ENCODE data around the gene OR5W2. TPM values are rescaled to one million over a fixed set of nuclear protein-coding genes. Genes with fewer than 3 reads are reported as not detected.

Gene OR5W2
- total RNA-seq, result not detected

GRCh38 chr11:55914482-55914881, at the start of gene OR5W2:
Gene OR5W2 (minus strand): TSS chr11:55914582. CDS start chr11:55914582, 0 bp downstream.

GRCh38 chr11:55936300-55936699, 21.9 kb upstream of the OR5W2 start, which contains the start of gene OR5I1:
Gene OR5I1 (minus strand): TSS chr11:55936400. CDS start chr11:55936400, 0 bp downstream.

GRCh38 chr11:55882997-55883396, 31.4 kb downstream of the OR5W2 start, which contains the start of gene TRIM51:
Gene TRIM51 (plus strand): TSS chr11:55883297. CDS start chr11:55885429, 2,132 bp downstream.

Small RNA genes within 50 kb of the gene (small RNA-seq; reads per million reads assigned to genes)
- gene AC036111.3, result 0 reads per million in 2 donors

Other genes with a start within 250 kb of the OR5W2 start
- not detected for gene OR5D13, start 141.1 kb downstream of the OR5W2 start, total RNA-seq
- not detected for gene OR5D14, start 119.0 kb downstream of the OR5W2 start, total RNA-seq
- gene OR5L1, start 103.2 kb downstream of the OR5W2 start, total RNA-seq, result not detected
- not detected for gene OR5D18, start 95.0 kb downstream of the OR5W2 start, total RNA-seq
- not detected for gene OR5L2, start 87.4 kb downstream of the OR5W2 start, total RNA-seq
- gene OR5D16, start 75.8 kb downstream of the OR5W2 start, total RNA-seq, result not detected
- gene TRIM51, start 31.3 kb downstream of the OR5W2 start, total RNA-seq, result 1 to 10 TPM; 1.3 to 2.8 TPM
- gene OR5I1, start 21.8 kb upstream of the OR5W2 start, total RNA-seq, result not detected
- not detected for gene OR10AG1, start 55.4 kb upstream of the OR5W2 start, total RNA-seq
- gene OR5F1, start 80.0 kb upstream of the OR5W2 start, total RNA-seq, result not detected
- gene OR5AS1, start 113.1 kb upstream of the OR5W2 start, total RNA-seq, result not detected
- gene OR8I2, start 178.7 kb upstream of the OR5W2 start, total RNA-seq, result not detected
- not detected for gene OR8H2, start 189.1 kb upstream of the OR5W2 start, total RNA-seq
- not detected for gene OR8H3, start 207.8 kb upstream of the OR5W2 start, total RNA-seq
- gene OR8J3, start 225.6 kb upstream of the OR5W2 start, total RNA-seq, result not detected
- not detected for gene OR8K5, start 245.7 kb upstream of the OR5W2 start, total RNA-seq